NB4 (cell line): ENCODE data around the gene ATG4C.

Experiments used
- DNase-seq: peaks from one replicate; pipeline ENCODE4 v3.0.0; 2010; ENCODE audit warnings: low read depth
- H3K4me3 ChIP-seq: one replicate; pipeline ENCODE4 v1.5.1; 2011; ENCODE audit warnings: mild to moderate bottlenecking, low read depth, low read length, moderate library complexity
- MYC ChIP-seq: IDR thresholded peaks from 2 replicates; pipeline ENCODE4 v1.6.1; 2011; ENCODE audit warnings: low read depth, low read length
- POLR2A ChIP-seq: IDR thresholded peaks from 2 replicates; pipeline ENCODE4 v1.6.1; 2011; ENCODE audit warnings: mild to moderate bottlenecking; ENCODE audit not compliant: insufficient read length; ENCODE audit errors: extremely low read depth
- TF ChIP-seq, protein P1 (sequence below): IDR thresholded peaks from 2 replicates; pipeline ENCODE4 v1.6.1; 2011; ENCODE audit warnings: low read depth, low read length
- TF ChIP-seq, protein P2 (sequence below): IDR thresholded peaks from one replicate; pipeline ENCODE4 v1.5.1; 2012; ENCODE audit warnings: low read depth, low read length

ATG4C gene

DNA sequence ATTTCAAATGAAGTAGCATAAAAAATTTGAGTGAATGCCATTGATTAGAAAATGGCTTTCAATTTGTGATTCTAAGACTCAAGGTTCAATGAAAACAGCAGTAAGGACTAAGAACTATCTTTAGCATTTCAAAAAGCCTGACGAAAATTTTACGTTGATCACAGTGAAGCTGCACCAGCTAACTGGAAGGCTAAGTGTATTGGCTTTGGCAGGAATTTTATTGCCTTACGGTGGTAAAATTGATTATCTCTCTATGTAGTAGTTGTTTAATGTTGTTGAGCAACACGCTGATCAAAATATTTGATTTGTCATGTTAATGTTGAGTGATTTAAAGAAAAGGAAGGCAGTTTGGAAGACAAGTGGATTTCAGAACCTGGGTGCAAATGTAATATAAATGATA, 49.6 kb downstream of the ATG4C start:
- no peak overlapping the region for H3K4me3 ChIP-seq
- no peak for DNase-seq
- TF ChIP-seq, protein P1, sequence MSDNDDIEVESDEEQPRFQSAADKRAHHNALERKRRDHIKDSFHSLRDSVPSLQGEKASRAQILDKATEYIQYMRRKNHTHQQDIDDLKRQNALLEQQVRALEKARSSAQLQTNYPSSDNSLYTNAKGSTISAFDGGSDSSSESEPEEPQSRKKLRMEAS = no peak
- TF ChIP-seq POLR2A (no peak), MYC (no peak)
- TF ChIP-seq, protein P2, sequence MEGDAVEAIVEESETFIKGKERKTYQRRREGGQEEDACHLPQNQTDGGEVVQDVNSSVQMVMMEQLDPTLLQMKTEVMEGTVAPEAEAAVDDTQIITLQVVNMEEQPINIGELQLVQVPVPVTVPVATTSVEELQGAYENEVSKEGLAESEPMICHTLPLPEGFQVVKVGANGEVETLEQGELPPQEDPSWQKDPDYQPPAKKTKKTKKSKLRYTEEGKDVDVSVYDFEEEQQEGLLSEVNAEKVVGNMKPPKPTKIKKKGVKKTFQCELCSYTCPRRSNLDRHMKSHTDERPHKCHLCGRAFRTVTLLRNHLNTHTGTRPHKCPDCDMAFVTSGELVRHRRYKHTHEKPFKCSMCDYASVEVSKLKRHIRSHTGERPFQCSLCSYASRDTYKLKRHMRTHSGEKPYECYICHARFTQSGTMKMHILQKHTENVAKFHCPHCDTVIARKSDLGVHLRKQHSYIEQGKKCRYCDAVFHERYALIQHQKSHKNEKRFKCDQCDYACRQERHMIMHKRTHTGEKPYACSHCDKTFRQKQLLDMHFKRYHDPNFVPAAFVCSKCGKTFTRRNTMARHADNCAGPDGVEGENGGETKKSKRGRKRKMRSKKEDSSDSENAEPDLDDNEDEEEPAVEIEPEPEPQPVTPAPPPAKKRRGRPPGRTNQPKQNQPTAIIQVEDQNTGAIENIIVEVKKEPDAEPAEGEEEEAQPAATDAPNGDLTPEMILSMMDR = no peak

DNA sequence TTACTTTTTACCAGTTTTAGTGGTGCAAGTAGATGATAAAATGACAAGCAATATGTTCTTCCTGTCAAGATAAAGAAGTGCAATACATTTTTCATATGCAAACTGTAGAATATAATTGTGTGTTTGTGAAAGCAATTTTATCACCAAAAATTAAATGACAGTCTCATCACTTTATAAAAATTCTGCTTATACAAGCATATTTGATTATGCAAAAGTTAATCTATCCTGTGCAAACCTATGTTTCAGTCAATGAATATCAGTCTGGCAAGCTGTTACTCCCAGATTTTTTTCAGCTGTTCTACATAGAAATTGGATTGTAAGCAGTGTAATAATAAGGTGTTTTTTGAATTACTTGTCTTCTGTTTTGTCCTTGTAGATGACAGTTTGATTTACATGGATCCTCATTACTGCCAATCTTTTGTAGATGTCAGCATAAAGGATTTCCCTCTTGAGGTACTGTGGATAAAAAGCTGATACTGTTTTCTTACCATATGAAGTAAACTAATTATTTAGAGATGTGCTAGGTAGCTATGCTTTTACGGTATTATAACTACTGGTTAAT, 50.5 kb downstream of the ATG4C start:
- TF ChIP-seq, protein P2 = no peak
- TF ChIP-seq POLR2A = no peak
- no peak for TF ChIP-seq MYC
- TF ChIP-seq, protein P1 = no peak
- no peak for DNase-seq
- no peak overlapping the region for H3K4me3 ChIP-seq

DNA sequence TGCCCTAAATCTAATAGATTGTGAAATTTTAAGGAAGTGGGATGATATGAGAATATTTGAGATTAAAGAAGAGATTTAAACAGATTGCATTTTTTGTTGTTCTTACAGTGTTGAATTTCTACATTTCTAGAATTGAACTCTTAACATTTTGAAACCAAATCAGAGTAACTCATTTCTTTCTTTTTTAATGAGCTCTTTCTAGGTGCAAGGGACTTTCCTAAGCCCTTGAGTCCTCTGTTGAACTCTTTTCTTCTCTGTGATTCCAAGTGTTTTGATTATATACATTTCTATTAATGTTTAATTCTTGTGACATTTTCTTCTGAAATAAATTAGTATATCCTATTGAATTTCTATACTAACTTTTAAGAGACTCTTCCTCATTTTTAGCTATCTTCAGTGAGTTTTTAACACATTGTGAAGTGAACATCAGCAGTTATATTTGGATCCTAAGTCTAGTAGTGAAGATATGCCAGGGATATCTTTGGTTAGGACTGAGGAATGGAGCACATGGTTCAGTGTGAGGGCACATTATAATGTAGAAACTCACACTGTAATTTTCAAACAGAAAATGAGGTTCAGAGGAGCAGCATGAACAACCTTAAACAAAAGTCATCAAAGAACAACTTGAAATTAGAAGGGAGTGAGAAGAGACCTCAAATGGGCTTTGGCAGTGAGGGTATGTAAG, 53.1 kb downstream of the ATG4C start:
- no peak for DNase-seq
- no peak overlapping the region for H3K4me3 ChIP-seq
- no peak for TF ChIP-seq POLR2A
- TF ChIP-seq, protein P1 = no peak

DNA sequence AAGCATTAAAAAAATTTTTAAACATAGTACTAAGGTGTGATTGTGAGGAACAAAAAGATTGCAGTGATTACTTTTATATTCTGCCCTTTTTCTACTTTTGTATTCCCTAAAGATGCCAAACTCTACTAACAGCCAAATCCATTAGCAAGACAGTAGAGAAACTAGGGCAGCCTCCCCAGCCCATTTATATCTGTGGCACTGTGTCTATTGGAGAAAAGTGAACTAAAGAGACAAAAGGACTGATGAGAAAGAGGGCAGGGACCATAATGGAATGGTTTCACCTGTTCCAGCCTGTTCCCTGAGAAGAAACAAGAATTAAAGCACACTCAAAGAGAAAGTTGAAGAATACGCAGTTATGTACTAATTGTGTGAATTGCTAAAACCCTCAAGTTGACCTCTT, 56.6 kb downstream of the ATG4C start:
- DNase-seq = no peak
- no peak overlapping the region for H3K4me3 ChIP-seq
- TF ChIP-seq MYC = no peak
- TF ChIP-seq, protein P2 = no peak
- TF ChIP-seq, protein P1 = no peak
- no peak for TF ChIP-seq POLR2A

DNA sequence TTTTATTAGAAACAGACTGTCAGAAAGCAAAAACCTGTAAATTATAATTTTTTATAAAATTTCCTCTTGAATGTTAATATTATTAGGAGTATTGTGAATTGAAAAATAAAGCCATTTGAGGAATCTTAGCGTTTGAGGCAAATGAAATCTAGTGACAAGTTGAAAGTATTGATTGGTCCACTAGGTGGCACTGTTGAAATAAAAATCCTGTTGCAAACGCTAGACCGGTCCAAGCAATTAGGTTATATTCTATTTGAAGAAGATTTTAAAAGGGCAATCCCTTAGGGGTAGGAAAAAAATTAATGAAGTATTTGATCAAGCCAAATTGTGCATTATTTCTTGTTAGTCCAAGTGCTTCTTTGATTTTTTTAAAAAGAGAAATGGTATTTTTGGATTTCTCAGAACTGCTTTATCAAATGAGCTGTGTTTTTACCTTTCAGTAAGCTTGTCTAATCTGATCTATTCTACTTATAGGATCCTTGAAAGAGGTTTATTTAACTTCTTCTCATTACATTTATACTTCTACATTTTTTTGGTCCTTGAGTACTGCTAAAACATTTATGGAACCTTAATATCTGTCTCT, 57.7 kb downstream of the ATG4C start:
- H3K4me3 ChIP-seq = no peak overlapping the region
- peak; percentile 69 for DNase-seq
- no peak for TF ChIP-seq MYC
- TF ChIP-seq, protein P2 = peak; percentile 49

DNA sequence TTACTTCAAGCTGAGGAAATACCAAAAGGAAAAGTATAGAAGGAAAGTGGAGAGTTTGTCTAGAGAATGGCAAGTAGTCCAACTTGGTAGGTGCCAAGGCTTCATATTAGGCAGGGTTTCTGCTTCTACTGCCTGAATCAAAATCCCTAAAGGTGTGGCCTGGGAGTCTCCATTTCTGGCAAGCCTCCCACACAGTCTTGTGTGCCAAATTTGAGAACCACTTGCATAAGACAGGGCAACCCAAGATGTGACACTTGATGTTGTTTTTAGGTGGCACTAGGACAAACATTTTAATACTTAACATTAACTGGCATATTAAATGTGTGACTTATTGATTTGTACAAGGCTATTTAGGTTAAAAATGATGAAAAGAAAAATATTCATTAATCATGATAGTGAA, 60.1 kb downstream of the ATG4C start:
- TF ChIP-seq, protein P1 = no peak
- TF ChIP-seq POLR2A = no peak
- TF ChIP-seq, protein P2 = no peak
- no peak for TF ChIP-seq MYC
- no peak for DNase-seq
- no peak overlapping the region for H3K4me3 ChIP-seq
